ENCODE data around the gene APOBEC3H.

- TF ChIP-seq CTCF (IDR thresholded peaks at IDR 0.05) = no peak
- TF ChIP-seq POLR2A (IDR thresholded peaks at IDR 0.05) = no peak
- no peak for TF ChIP-seq EP300 (IDR thresholded peaks at IDR 0.05)
- no peak for TF ChIP-seq POLR2AphosphoS5 (IDR thresholded peaks at IDR 0.05)
Measured at GRCh38 chr22:39091126-39092081, 5.6 kb upstream of the APOBEC3H start.
